Fibroblast of lung (primary cell): ENCODE data around the gene C2CD4C.

Experiments used
- CTCF ChIP-seq, 2 donors: IDR thresholded peaks in 1 of 2; conservative IDR thresholded peaks in 1 of 2; 1 replicate in 1 of 2; 2 replicates in 1 of 2; pipeline ENCODE4 v1.5.1; 2011 to 2012; ENCODE audit warnings: low read length in 2 of 2, control low read depth in 1 of 2, inconsistent platforms in 1 of 2, low read depth in 1 of 2, mild to moderate bottlenecking in 1 of 2
- EZH2 ChIP-seq: IDR thresholded peaks from 2 replicates; pipeline ENCODE4 v1.5.1; 2012; ENCODE audit warnings: low read length, control low read depth, mild to moderate bottlenecking; ENCODE audit errors: missing control alignments

GRCh38 chr19:406135-406781 lies 2.7 kb downstream of the C2CD4C start:
- TF ChIP-seq CTCF (conservative IDR thresholded peaks at IDR 0.05 in 1 of 2, IDR thresholded peaks at IDR 0.05 in 1 of 2; ENCODE audit: low read depth in 1 of 2, low read length in 2 of 2) (no peak), EZH2 (no peak)
